RWPE2 (cell line): ENCODE measurements around the gene BMERB1.
A peak's percentile ranks its signal among the peaks of the same experiment; 100 is the strongest.

Experiments used
- ATAC-seq: fragments of 200-7000 bp; cut with Tn5 transposase; 3 replicates; pipeline ENCODE4 v1.9.1; 2021; ENCODE audit warnings: low read depth
- DNase-seq: peaks from one replicate; pipeline ENCODE4 v3.0.0-alpha.2; 2020; ENCODE audit warnings: low spot score
- H3K27ac ChIP-seq: fragments of 450-650 bp; 2 replicates; pipeline ENCODE4 v1.5.1; 2017; ENCODE audit warnings: mild to moderate bottlenecking; ENCODE audit not compliant: poor library complexity, severe bottlenecking
- H3K27me3 ChIP-seq: fragments of 250-450 bp; sonication (Bioruptor Pico); 2 replicates; pipeline ENCODE4 v1.5.1; 2021; ENCODE audit warnings: mild to moderate bottlenecking, moderate library complexity; ENCODE audit not compliant: insufficient read depth, poor library complexity, severe bottlenecking
- H3K36me3 ChIP-seq: fragments of 250-450 bp; sonication (Bioruptor Pico); 2 replicates; pipeline ENCODE4 v1.5.1; 2020; ENCODE audit warnings: low read depth, mild to moderate bottlenecking, moderate library complexity
- H3K4me1 ChIP-seq: fragments of 250-450 bp; sonication (Bioruptor Pico); 2 replicates; pipeline ENCODE4 v1.5.1; 2021; ENCODE audit warnings: mild to moderate bottlenecking, moderate library complexity; ENCODE audit not compliant: insufficient read depth, poor library complexity, severe bottlenecking
- H3K4me3 ChIP-seq: fragments of 250-450 bp; sonication (Bioruptor Pico); 2 replicates; pipeline ENCODE4 v1.5.1; 2021; ENCODE audit warnings: mild to moderate bottlenecking, moderate library complexity; ENCODE audit not compliant: severe bottlenecking
- H3K9me3 ChIP-seq: fragments of 250-450 bp; sonication (Bioruptor Pico); 2 replicates; pipeline ENCODE4 v1.5.1; 2021; ENCODE audit warnings: mild to moderate bottlenecking, moderate library complexity; ENCODE audit not compliant: severe bottlenecking
- TF ChIP-seq, protein P1 (sequence below): fragments of 450-650 bp; IDR thresholded peaks from one replicate; pipeline ENCODE4 v1.5.1; 2017; ENCODE audit warnings: mild to moderate bottlenecking, moderate library complexity; ENCODE audit not compliant: poor library complexity, severe bottlenecking

The BMERB1 gene

DNA sequence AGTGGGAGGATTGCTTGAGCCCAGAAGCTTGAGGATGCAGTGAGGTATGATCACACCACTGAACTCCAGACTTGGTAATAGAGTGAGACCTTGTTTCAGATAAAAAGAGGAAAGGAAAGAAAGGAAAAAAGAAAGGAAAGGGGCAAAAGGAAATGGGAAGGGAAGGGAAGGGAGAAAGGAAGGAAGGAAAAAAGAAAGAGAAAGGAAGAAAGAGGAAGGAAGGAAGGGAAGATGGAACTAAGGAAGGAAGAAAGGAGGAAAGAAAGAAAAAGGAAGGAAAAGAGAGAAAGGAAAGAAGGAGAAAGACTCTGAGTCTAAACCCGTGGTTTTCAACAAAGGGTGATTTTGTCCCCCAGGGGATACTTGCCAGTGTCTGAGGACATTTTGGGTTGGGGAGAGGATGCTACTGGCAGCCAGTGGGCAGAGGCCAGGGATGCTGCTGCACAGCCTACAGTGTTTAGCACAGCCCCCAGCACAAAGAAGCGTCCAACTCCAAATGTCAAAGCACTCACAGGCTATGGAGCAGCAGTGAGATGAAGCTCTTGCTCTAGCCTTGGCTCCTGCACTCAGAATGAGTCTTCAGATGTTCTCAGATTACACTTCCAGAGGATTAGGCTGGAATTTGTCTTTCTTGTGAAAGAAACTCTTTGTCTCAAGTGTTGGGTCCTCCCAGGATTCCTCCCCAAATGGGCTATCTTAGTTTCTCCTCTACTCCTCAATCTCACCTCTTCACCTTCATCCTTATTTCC is 64.2 kb downstream of the BMERB1 start:
- TF ChIP-seq, protein P1, sequence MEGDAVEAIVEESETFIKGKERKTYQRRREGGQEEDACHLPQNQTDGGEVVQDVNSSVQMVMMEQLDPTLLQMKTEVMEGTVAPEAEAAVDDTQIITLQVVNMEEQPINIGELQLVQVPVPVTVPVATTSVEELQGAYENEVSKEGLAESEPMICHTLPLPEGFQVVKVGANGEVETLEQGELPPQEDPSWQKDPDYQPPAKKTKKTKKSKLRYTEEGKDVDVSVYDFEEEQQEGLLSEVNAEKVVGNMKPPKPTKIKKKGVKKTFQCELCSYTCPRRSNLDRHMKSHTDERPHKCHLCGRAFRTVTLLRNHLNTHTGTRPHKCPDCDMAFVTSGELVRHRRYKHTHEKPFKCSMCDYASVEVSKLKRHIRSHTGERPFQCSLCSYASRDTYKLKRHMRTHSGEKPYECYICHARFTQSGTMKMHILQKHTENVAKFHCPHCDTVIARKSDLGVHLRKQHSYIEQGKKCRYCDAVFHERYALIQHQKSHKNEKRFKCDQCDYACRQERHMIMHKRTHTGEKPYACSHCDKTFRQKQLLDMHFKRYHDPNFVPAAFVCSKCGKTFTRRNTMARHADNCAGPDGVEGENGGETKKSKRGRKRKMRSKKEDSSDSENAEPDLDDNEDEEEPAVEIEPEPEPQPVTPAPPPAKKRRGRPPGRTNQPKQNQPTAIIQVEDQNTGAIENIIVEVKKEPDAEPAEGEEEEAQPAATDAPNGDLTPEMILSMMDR = no peak
- DNase-seq = no peak
- H3K4me1 ChIP-seq = peaks cover 7% of the 10 kb centered on the region

DNA sequence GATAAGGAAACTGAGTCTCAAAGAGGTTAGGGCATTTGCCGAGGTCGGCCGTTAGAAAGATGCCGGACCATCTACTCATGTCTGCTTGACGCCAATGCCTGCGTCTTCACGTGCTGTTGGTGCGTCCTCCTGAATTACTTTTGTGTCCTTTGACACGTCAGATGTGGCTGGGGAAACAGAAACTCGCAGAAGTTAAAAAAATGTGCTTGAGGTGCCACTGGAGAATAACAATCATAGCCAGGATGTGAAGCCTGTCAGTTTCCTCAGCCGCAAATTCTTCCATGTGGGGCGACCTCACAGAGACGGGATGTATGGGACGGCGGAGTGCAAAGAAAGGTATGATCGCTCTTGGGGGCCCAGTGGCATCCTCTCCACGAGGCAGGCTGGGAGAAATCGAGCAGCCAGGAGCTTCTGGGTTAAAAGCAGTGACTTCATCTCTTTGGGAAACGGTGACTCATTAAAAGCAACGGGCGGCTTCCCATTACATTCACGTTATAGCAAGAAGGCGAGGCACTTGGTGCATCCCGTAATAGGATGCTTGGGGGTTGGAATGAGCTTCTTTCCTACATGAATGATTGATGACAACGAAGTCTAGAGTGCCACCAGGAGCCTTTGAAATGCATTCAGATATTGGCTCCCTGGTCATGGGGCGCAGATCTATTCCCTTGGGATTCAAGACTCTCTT is 67.8 kb downstream of the BMERB1 start:
- TF ChIP-seq, protein P1 = no peak
- no peak overlapping the region for H3K27ac ChIP-seq
- H3K27me3 ChIP-seq = no peaks in the 10 kb centered on the region
- H3K9me3 ChIP-seq = no peaks in the 10 kb centered on the region
- H3K36me3 ChIP-seq = no peaks in the 10 kb centered on the region
- DNase-seq = no peak
- peak; percentile 97 for ATAC-seq
- H3K4me3 ChIP-seq = no peak overlapping the region
- H3K4me1 ChIP-seq = peaks cover 7% of the 10 kb centered on the region

More for the DNA sequence above, 64.2 kb downstream of the BMERB1 start:
- ATAC-seq = 0 out of 3 replicates have a peak, but pooled peaks have one; percentile 42
- Histone ChIP-seq H3K27me3 (no peaks in the 10 kb centered on the region), H3K9me3 (no peaks in the 10 kb centered on the region), H3K4me3 (no peak overlapping the region), H3K27ac (no peak overlapping the region), H3K36me3 (no peaks in the 10 kb centered on the region)

DNA sequence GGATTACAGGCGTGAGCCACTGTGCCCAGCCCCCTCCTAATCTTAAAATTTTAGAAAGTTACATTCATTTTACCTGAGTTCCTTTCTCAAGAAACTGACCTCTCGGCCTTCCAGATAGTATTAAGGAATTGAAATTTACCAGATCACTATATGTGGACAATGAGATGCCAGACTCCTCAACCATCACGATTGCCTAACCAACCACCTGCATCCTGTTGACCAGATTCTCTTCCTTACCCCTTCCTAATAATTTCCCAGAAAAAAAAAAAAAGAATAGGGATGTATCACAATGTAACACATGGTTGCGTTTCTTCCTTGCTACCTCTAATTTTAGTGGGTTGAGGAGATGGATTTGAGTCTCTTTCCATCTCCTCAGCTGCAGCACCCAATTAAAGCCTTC is 72.1 kb downstream of the BMERB1 start:
- H3K36me3 ChIP-seq = no peaks in the 10 kb centered on the region
- ATAC-seq (no peak), DNase-seq (no peak)
- no peaks in the 10 kb centered on the region for H3K27me3 ChIP-seq
- no peak overlapping the region for H3K4me3 ChIP-seq
- H3K4me1 ChIP-seq = peaks cover 7% of the 10 kb centered on the region
- H3K9me3 ChIP-seq = no peaks in the 10 kb centered on the region
- no peak overlapping the region for H3K27ac ChIP-seq
- TF ChIP-seq, protein P1 = no peak

DNA sequence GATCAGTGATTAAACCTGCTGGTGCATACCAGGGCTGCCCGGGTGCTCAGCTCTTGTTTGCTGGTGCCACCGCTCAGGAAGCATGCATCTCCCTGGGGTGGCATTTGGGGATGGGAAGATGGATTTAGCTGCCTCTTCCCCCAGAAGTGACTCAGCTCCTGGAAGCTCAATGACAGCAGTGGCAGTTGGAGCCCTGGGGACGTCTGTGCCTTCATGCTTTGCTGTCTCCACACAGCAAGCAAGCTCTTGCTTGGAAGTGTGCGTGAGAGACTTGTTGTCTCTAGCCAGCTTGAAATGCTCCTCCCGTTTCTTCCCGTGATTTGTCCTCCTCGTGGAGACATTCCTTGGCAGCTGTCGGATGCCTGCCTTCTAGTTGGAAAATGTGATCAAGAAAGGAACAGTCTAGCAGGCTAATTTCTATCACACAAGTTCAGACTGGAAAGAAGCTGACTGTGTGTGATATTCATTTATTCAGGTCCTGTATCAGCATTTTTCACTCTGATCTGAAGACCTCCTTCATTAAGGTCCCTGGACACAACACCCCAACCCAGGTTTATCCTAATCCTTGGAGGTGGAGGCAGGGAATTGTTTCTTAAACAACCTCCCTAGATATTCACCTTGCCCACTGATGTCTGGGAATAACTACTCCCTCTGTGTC is 73.0 kb downstream of the BMERB1 start:
- ATAC-seq = no peak
- no peak for DNase-seq
- Histone ChIP-seq H3K27me3 (no peaks in the 10 kb centered on the region), H3K36me3 (no peaks in the 10 kb centered on the region), H3K4me3 (no peak overlapping the region), H3K4me1 (peaks cover 5% of the 10 kb centered on the region), H3K9me3 (no peaks in the 10 kb centered on the region), H3K27ac (no peak overlapping the region)
- TF ChIP-seq, protein P1 = no peak
